ENCODE data around the gene EXT2.

EXT2 gene

DNA sequence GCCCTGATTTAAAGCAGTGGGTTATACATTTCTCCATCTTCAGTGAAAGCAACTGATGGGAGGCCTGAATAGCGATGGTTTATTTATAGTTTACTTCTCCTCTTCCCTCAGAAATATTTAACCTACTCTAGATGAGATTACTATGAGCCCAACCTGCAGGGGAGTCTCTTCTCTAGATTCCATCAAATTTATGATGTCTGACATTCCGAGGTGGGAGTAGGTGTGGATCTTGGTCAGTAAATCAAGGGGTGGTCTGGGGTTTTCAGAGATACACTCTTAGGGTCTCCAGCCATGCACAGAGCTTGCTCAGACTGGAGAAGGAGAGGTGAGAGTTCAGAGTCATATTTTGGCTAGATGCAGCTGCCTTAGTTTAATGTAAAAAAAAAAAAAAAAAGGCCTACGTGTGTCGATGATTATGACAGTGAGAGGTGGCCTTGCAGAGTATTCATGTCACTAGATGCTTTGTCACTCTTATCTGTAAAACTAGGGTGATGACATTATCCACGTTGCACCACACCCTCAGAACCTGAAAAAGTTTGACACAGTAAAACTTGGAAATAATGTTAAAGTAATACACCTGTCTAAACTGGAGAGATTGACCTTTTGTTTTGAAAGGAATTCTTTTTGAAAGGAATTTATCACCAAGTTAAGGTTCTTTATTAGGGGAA lies 81.2 kb downstream of the EXT2 start:
- TF ChIP-seq, protein P1, sequence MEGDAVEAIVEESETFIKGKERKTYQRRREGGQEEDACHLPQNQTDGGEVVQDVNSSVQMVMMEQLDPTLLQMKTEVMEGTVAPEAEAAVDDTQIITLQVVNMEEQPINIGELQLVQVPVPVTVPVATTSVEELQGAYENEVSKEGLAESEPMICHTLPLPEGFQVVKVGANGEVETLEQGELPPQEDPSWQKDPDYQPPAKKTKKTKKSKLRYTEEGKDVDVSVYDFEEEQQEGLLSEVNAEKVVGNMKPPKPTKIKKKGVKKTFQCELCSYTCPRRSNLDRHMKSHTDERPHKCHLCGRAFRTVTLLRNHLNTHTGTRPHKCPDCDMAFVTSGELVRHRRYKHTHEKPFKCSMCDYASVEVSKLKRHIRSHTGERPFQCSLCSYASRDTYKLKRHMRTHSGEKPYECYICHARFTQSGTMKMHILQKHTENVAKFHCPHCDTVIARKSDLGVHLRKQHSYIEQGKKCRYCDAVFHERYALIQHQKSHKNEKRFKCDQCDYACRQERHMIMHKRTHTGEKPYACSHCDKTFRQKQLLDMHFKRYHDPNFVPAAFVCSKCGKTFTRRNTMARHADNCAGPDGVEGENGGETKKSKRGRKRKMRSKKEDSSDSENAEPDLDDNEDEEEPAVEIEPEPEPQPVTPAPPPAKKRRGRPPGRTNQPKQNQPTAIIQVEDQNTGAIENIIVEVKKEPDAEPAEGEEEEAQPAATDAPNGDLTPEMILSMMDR (IDR thresholded peaks at IDR 0.05; ENCODE audit: extremely low read depth, insufficient read depth, missing control alignments): no peak
- in situ Hi-C loops (cut with MboI; ENCODE audit: low pct_unique_long_range_greater_than_20kb, low sequenced_read_pairs, unreplicated experiment): no loop called here
- no peak for DNase-seq (ENCODE audit: low spot score)

DNA sequence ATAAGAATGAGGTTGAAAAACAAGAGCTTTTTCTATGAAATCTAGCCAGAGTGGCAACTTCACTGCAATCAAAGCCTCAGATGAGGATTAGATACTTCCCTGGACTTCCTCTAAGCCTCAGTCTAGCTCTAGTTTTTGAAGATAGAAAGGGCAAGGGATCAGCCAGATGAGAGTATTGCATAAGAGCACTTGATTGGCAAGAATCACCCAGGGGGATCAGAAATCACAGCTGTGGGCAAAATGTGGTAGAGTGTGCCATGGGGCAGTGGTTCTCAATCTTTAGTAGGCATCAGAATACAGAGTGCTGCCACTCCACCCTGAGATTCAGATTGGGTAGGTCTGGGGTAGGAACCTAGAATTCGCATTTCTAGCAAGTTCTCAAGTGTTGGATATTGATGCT lies 82.4 kb downstream of the EXT2 start:
- no peak for DNase-seq (ENCODE audit: low spot score)
- in situ Hi-C loops (cut with MboI; ENCODE audit: low pct_unique_long_range_greater_than_20kb, low sequenced_read_pairs, unreplicated experiment): no loop called here
- TF ChIP-seq, protein P1 (IDR thresholded peaks at IDR 0.05; ENCODE audit: extremely low read depth, insufficient read depth, missing control alignments): no peak

DNA sequence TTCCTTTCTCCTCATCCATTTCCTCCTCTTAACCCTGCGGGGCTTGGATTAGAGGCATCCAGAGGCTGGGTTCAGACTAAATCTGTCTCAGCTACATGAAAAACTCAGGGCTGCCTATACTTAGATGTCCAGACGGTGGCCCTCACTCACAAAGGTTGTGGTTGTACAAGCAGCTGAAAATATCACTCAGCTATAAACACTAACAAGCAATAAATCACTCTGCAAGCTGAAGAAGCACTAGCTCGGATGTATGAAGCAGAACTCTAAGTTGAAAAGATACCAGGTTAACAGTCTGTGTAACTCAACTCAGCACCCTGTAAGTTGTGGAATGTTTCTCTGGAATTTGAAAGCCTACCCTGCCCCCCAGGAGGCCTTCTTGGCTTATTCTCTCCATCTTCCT lies 82.9 kb downstream of the EXT2 start:
- no peak for DNase-seq (ENCODE audit: low spot score)
- TF ChIP-seq, protein P1 (IDR thresholded peaks at IDR 0.05; ENCODE audit: extremely low read depth, insufficient read depth, missing control alignments): no peak
- in situ Hi-C loops (cut with MboI; ENCODE audit: low pct_unique_long_range_greater_than_20kb, low sequenced_read_pairs, unreplicated experiment): no loop called here

DNA sequence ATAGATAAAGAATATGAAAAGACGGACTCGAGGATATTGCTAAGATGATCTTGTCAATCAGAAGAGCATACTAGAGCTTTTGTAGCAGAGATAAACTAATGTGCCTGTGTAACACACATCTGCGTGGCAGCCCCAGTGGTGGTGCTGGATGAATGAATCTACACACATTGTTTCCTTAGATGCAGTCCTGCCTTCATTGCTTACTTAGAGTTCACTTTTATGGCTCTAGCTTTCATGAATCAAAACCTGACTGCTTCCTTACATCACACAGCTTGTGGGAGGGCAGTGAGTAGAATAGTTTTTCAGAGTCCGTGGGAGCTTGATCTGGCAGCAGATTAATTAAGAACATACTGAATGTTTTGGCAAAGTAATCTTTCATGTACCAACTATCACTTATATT lies 83.7 kb downstream of the EXT2 start:
- TF ChIP-seq, protein P1 (IDR thresholded peaks at IDR 0.05; ENCODE audit: extremely low read depth, insufficient read depth, missing control alignments): no peak
- DNase-seq (ENCODE audit: low spot score): no peak
- in situ Hi-C loops (cut with MboI; ENCODE audit: low pct_unique_long_range_greater_than_20kb, low sequenced_read_pairs, unreplicated experiment): no loop called here

DNA sequence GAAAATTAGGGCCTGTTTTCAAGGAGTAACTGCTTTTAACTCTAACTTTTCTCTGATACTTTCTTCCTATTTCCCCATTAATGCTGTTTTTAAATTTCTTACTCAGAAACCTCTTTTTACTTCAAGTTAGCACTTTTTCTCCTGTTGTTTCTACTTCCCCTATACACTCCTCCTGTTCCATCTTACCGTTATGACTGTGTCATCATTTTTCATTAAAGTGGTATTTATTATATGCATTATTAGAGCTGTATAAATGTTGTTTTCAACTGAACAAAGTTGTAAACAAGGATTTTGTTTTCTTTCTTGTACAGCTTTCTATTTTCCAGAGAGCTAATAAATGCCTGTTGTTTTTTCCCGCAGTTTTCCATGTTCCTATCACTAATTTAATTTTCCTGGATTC lies 84.6 kb downstream of the EXT2 start:
- DNase-seq (ENCODE audit: low spot score): no peak
- in situ Hi-C loops (cut with MboI; ENCODE audit: low pct_unique_long_range_greater_than_20kb, low sequenced_read_pairs, unreplicated experiment): no loop called here
- TF ChIP-seq, protein P1 (IDR thresholded peaks at IDR 0.05; ENCODE audit: extremely low read depth, insufficient read depth, missing control alignments): no peak

DNA sequence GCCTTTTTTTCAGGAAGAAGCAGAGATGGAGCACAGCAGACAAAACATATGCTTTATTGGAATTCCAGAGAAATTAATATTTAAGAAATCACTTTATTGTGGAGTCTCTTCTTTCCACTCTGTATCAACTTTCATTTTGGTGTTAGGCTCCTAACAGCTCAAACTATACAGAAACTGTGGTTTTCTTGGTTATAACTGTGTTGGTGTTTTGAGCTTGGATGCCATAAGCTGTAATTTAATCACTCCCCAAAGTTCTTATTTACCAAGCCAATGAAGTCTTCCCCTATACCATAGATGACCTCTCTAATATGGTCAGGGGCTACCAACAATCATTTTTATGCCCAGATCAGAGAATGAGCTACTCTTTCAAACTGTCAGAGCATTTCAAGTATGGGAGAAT lies 90.0 kb downstream of the EXT2 start:
- DNase-seq (ENCODE audit: low spot score): no peak
- TF ChIP-seq, protein P1 (IDR thresholded peaks at IDR 0.05; ENCODE audit: extremely low read depth, insufficient read depth, missing control alignments): no peak
- in situ Hi-C loops (cut with MboI; ENCODE audit: low pct_unique_long_range_greater_than_20kb, low sequenced_read_pairs, unreplicated experiment): no loop called here
